Measurements from ENCODE around the gene CDC14A. TPM values are rescaled to one million over a fixed set of nuclear protein-coding genes. Genes with fewer than 3 reads are reported as not detected.
A peak's percentile ranks its signal among the peaks of the same experiment; 100 is the strongest.
"Not testable (repeated sequence)": the region's sequence is repeated elsewhere in the genome, so short reads cannot be mapped to it uniquely, and the experiment has no call there.

The CDC14A gene
- total RNA-seq, 1 donor from 2014 or later = 13.6 TPM

- DNase-seq = no peak
These were observed 16.9 kb upstream of the CDC14A start for GRCh38 chr1:100335436-100335835.

- DNase-seq = not testable (repeated sequence)
These were observed 14.4 kb upstream of the CDC14A start for GRCh38 chr1:100337878-100338277.

- not testable (repeated sequence) for DNase-seq
These were observed 12.6 kb upstream of the CDC14A start for GRCh38 chr1:100339735-100340134.

GRCh38 chr1:100340494-100340893, 11.8 kb upstream of the CDC14A start:
- DNase-seq = no peak

GRCh38 chr1:100342348-100342747, 10.0 kb upstream of the CDC14A start:
- DNase-seq = no peak

- no peak for DNase-seq
These were observed 8.4 kb upstream of the CDC14A start for GRCh38 chr1:100343897-100344296.

GRCh38 chr1:100344774-100345173, 7.5 kb upstream of the CDC14A start:
- no peak for DNase-seq

GRCh38 chr1:100346387-100346786, 5.9 kb upstream of the CDC14A start:
- DNase-seq = no peak

- no peak for DNase-seq
These were observed 5.0 kb upstream of the CDC14A start for GRCh38 chr1:100347009-100347966.

GRCh38 chr1:100348549-100349144, 3.7 kb upstream of the CDC14A start:
- no peak for DNase-seq

- DNase-seq = no peak
These were observed 3.1 kb upstream of the CDC14A start for GRCh38 chr1:100349246-100349645.

- DNase-seq = no peak
These were observed 1.6 kb upstream of the CDC14A start for GRCh38 chr1:100350787-100351094.

GRCh38 chr1:100351095-100351887, 1.0 kb upstream of the CDC14A start:
- DNase-seq = peak; percentile 97

- peak; percentile 37 for DNase-seq
These were observed 930 bp downstream of the CDC14A start for GRCh38 chr1:100353071-100353801.

- DNase-seq = no peak
These were observed 1.7 kb downstream of the CDC14A start for GRCh38 chr1:100353988-100354387.

GRCh38 chr1:100354971-100355394, 2.7 kb downstream of the CDC14A start:
- DNase-seq = peak; percentile 4

GRCh38 chr1:100358210-100358609, 5.9 kb downstream of the CDC14A start:
- DNase-seq = no peak

- no peak for DNase-seq
These were observed 6.8 kb downstream of the CDC14A start for GRCh38 chr1:100359139-100359538.

- DNase-seq = peak; percentile 12
These were observed 8.6 kb downstream of the CDC14A start for GRCh38 chr1:100360790-100361510.

- DNase-seq = no peak
These were observed 9.3 kb downstream of the CDC14A start for GRCh38 chr1:100361511-100362089.

GRCh38 chr1:100362821-100363466, 10.6 kb downstream of the CDC14A start:
- no peak for DNase-seq
